Hypothalamus (tissue), 51 donors: ENCODE results near the gene PTMA.

ENCODE experiments used
- DNase-seq, 51 donors: peaks; one replicate each; lab custom pipeline; 2025; lab: John Stamatoyannopoulos, UW

The PTMA gene

GRCh38 chr2:231713730-231714638 lies 5.7 kb downstream of the PTMA start:
- peak in 48 of 51 donors; percentile 22 to 84 (median 64) for DNase-seq

GRCh38 chr2:231714639-231715498 lies 6.5 kb downstream of the PTMA start:
- DNase-seq, result peak in 45 of 51 donors; percentile 8 to 85 (median 45)

- no peak for DNase-seq
Observed at GRCh38 chr2:231715499-231715837, 7.1 kb downstream of the PTMA start.

- DNase-seq, result no peak
Observed at GRCh38 chr2:231715988-231716616, 7.8 kb downstream of the PTMA start.

- DNase-seq, result no peak
Observed at GRCh38 chr2:231716666-231717280, 8.4 kb downstream of the PTMA start.

GRCh38 chr2:231717281-231718171 lies 9.2 kb downstream of the PTMA start:
- DNase-seq, result peak in 1 of 51 donors; percentile 2

GRCh38 chr2:231718799-231719198 lies 10.5 kb downstream of the PTMA start:
- DNase-seq, result no peak

- DNase-seq, result no peak
Observed at GRCh38 chr2:231720292-231720986, 12.1 kb downstream of the PTMA start.

GRCh38 chr2:231720987-231721966 lies 13.0 kb downstream of the PTMA start:
- no peak for DNase-seq

- DNase-seq, result no peak
Observed at GRCh38 chr2:231722721-231723307, 14.5 kb downstream of the PTMA start.

- DNase-seq, result no peak
Observed at GRCh38 chr2:231725476-231725875, 17.2 kb downstream of the PTMA start.

- DNase-seq, result no peak
Observed at GRCh38 chr2:231726276-231726675, 18.0 kb downstream of the PTMA start.

- no peak for DNase-seq
Observed at GRCh38 chr2:231727621-231728020, 19.3 kb downstream of the PTMA start.

- no peak for DNase-seq
Observed at GRCh38 chr2:231732604-231733003, 24.3 kb downstream of the PTMA start.

GRCh38 chr2:231737761-231738160 lies 29.4 kb downstream of the PTMA start:
- no peak for DNase-seq

- no peak for DNase-seq
Observed at GRCh38 chr2:231743376-231744116, 35.2 kb downstream of the PTMA start.
